H9 (cell line): ENCODE data around the gene SLC38A3. TPM values are rescaled to one million over a fixed set of nuclear protein-coding genes. Genes with fewer than 3 reads are reported as not detected.

Source experiments
- DNase-seq: peaks from one replicate; pipeline ENCODE4 v3.0.0-alpha.2; 2017
- H2AFZ ChIP-seq: one replicate; pipeline ENCODE4 v1.6.1; 2013; ENCODE audit warnings: mild to moderate bottlenecking, low read length, control low read depth, moderate library complexity
- H2AK5ac ChIP-seq: 2 replicates; pipeline ENCODE4 v1.6.1; 2013; ENCODE audit warnings: low read length, control low read depth, mixed read lengths; ENCODE audit not compliant: insufficient read length
- H2BK120ac ChIP-seq: one replicate; pipeline ENCODE4 v1.6.1; 2013; ENCODE audit warnings: low read depth, mild to moderate bottlenecking, low read length, control low read depth, inconsistent platforms; ENCODE audit not compliant: poor library complexity, severe bottlenecking
- H2BK12ac ChIP-seq: 2 replicates; pipeline ENCODE4 v1.6.1; 2013; ENCODE audit warnings: low read length, control low read depth, mixed read lengths, low read depth; ENCODE audit not compliant: insufficient read length
- H2BK15ac ChIP-seq: 2 replicates; pipeline ENCODE4 v1.6.1; 2013; ENCODE audit warnings: low read depth, low read length, control low read depth
- H2BK20ac ChIP-seq: one replicate; pipeline ENCODE4 v1.6.1; 2013; ENCODE audit warnings: low read depth, mild to moderate bottlenecking, low read length, control low read depth, inconsistent platforms; ENCODE audit not compliant: poor library complexity, severe bottlenecking
- H2BK5ac ChIP-seq: 2 replicates; pipeline ENCODE4 v1.6.1; 2013; ENCODE audit warnings: low read length, control low read depth, mixed read lengths; ENCODE audit not compliant: insufficient read length
- H3K14ac ChIP-seq: 2 replicates; pipeline ENCODE4 v1.6.1; 2013; ENCODE audit warnings: low read length, control low read depth; ENCODE audit not compliant: insufficient read depth
- H3K18ac ChIP-seq: 2 replicates; pipeline ENCODE4 v1.6.1; 2013; ENCODE audit warnings: low read depth, mild to moderate bottlenecking, mixed read lengths, low read length, control low read depth; ENCODE audit not compliant: insufficient read length
- H3K23ac ChIP-seq: 2 replicates; pipeline ENCODE4 v1.6.1; 2013; ENCODE audit warnings: low read length, control low read depth, mixed read lengths, low read depth; ENCODE audit not compliant: insufficient read length
- H3K23me2 ChIP-seq: 2 replicates; pipeline ENCODE4 v1.6.1; 2013; ENCODE audit warnings: low read depth, mild to moderate bottlenecking, mixed read lengths, low read length, control low read depth; ENCODE audit not compliant: insufficient read length, poor library complexity, severe bottlenecking
- H3K27ac ChIP-seq: 2 replicates; pipeline ENCODE4 v1.5.1; 2013; ENCODE audit warnings: low read length, control low read depth, mixed read lengths, low read depth; ENCODE audit not compliant: insufficient read length
- H3K27me3 ChIP-seq: 2 replicates; pipeline ENCODE4 v1.6.1; 2013; ENCODE audit warnings: low read length, control low read depth, inconsistent platforms; ENCODE audit not compliant: insufficient read depth
- H3K4ac ChIP-seq: 2 replicates; pipeline ENCODE4 v1.6.1; 2013; ENCODE audit warnings: low read depth, mild to moderate bottlenecking, control low read depth, inconsistent platforms, low read length, moderate library complexity
- H3K4me1 ChIP-seq: 2 replicates; pipeline ENCODE4 v1.6.1; 2013; ENCODE audit warnings: low read length, control low read depth, inconsistent platforms; ENCODE audit not compliant: insufficient read depth
- H3K4me2 ChIP-seq: 2 replicates; pipeline ENCODE4 v1.6.1; 2013; ENCODE audit warnings: low read length, control low read depth, mixed read lengths; ENCODE audit not compliant: insufficient read length, insufficient read depth
- H3K56ac ChIP-seq: 2 replicates; pipeline ENCODE4 v1.6.1; 2013; ENCODE audit warnings: low read depth, mild to moderate bottlenecking, mixed read lengths, low read length, control low read depth; ENCODE audit not compliant: insufficient read length
- H3K79me1 ChIP-seq: 2 replicates; pipeline ENCODE4 v1.6.1; 2013; ENCODE audit warnings: low read depth, mild to moderate bottlenecking, moderate library complexity, low read length, control low read depth, inconsistent platforms; ENCODE audit not compliant: insufficient read depth, poor library complexity, severe bottlenecking
- H3K79me2 ChIP-seq: 2 replicates; pipeline ENCODE4 v1.6.1; 2013; ENCODE audit warnings: low read length, control low read depth, inconsistent platforms; ENCODE audit not compliant: insufficient read depth
- H3K9ac ChIP-seq: 2 replicates; pipeline ENCODE4 v1.6.1; 2013; ENCODE audit warnings: low read length, control low read depth, mixed read lengths; ENCODE audit not compliant: insufficient read length; ENCODE audit errors: extremely low read depth
- H3K9me3 ChIP-seq: one replicate; pipeline ENCODE4 v1.6.1; 2013; ENCODE audit warnings: low read depth, low read length, inconsistent platforms; ENCODE audit not compliant: control insufficient read depth
- H3T11ph ChIP-seq: one replicate; pipeline ENCODE4 v1.6.1; 2013; ENCODE audit warnings: mild to moderate bottlenecking, low read length, control low read depth, inconsistent platforms
- H4K20me1 ChIP-seq: one replicate; pipeline ENCODE4 v1.6.1; 2013; ENCODE audit not compliant: control insufficient read depth, insufficient read length, insufficient read depth
- H4K5ac ChIP-seq: 2 replicates; pipeline ENCODE4 v1.6.1; 2013; ENCODE audit warnings: low read depth, mild to moderate bottlenecking, mixed read lengths, low read length, control low read depth; ENCODE audit not compliant: insufficient read length
- H4K8ac ChIP-seq: replicated peaks from 2 replicates; pipeline ENCODE4 v1.6.1; 2013; ENCODE audit warnings: low read length, control low read depth, mixed read lengths, low read depth; ENCODE audit not compliant: insufficient read length
- H4K91ac ChIP-seq: 2 replicates; pipeline ENCODE4 v1.6.1; 2013; ENCODE audit warnings: low read depth, mild to moderate bottlenecking, moderate library complexity, mixed read lengths, low read length, control low read depth; ENCODE audit not compliant: insufficient read length
- H3K27ac Mint-ChIP-seq, 3 experiments: 2 replicates in 2 of 3; 3 replicates in 1 of 3; pipeline ENCODE4 v1.8.0; 2020 to 2021; ENCODE audit warnings: mixed read lengths in 3 of 3, mild to moderate bottlenecking in 1 of 3, moderate library complexity in 1 of 3
- H3K27me3 Mint-ChIP-seq: 2 replicates; pipeline ENCODE4 v1.8.0; 2021; ENCODE audit warnings: low read depth, mild to moderate bottlenecking, moderate library complexity, mixed read lengths
- H3K36me3 Mint-ChIP-seq, 3 experiments: 2 replicates in 2 of 3; 3 replicates in 1 of 3; pipeline ENCODE4 v1.8.0; 2020 to 2021; ENCODE audit warnings: low read depth in 3 of 3, mixed read lengths in 3 of 3; ENCODE audit not compliant: insufficient read depth in 1 of 3
- H3K4me1 Mint-ChIP-seq, 2 experiments: 2 replicates each; pipeline ENCODE4 v1.8.0; 2020; ENCODE audit warnings: mixed read lengths in 2 of 2
- H3K4me3 Mint-ChIP-seq, 2 experiments: 2 replicates in 1 of 2; 3 replicates in 1 of 2; pipeline ENCODE4 v1.8.0; 2020 to 2021; ENCODE audit warnings: mild to moderate bottlenecking in 2 of 2, mixed read lengths in 2 of 2, moderate library complexity in 1 of 2
- H3K9me3 Mint-ChIP-seq, 2 experiments: 2 replicates in 1 of 2; 3 replicates in 1 of 2; pipeline ENCODE4 v1.8.0; 2020; ENCODE audit warnings: mild to moderate bottlenecking in 2 of 2, mixed read lengths in 2 of 2, moderate library complexity in 1 of 2
- WGBS: extraction: QIAGEN DNeasy Blood & Tissue Kit; methylation state at CpG from one replicate; pipeline ENCODE4 v1.1.7; 2013; ENCODE audit warnings: missing lambda C conversion rate, low lambda C conversion rate, mixed read lengths; ENCODE audit not compliant: insufficient read length; ENCODE audit errors: extremely low coverage; 5-methylcytosine and 5-hydroxymethylcytosine counted together
- total RNA-seq: library from RNA; stranded (reverse); gene quantifications from 2 replicates; pipeline ENCODE4 v1.2.1, GENCODE V29; 2021
- TF ChIP-seq, protein P1 (sequence below): fragments of 200-600 bp; sonication (generic); conservative IDR thresholded peaks from 3 replicates; pipeline ENCODE4 v1.8.0; 2021; ENCODE audit warnings: antibody characterized with exemption, mild to moderate bottlenecking

SLC38A3 gene
- total RNA-seq, 1 experiment from 2014 or later = 1.4 TPM

DNA sequence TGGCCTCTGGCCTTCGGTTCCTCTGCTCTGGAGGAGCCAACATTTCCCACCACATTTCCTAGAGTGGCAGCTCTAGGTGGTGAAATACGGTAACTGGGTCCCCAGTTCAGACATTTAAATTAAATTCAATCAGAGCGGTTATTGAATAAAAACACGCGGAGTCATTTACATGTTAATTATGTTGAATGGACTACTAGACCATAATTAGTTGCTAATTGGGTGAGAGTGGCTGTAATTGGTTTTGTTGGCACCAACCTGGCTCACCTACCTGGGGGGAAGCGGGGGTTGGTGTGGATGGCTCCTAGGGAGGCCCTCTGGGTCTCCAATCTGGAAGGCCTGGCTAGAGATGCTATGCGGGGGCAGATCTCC is 37.2 kb upstream of the SLC38A3 start:
- Histone ChIP-seq H2BK12ac (no peak overlapping the region), H3K4me2 (no peak overlapping the region), H3K9ac (no peak overlapping the region), H3K14ac (no peak overlapping the region), H2BK20ac (no peak overlapping the region), H2BK5ac (no peak overlapping the region), H3K4me1 (peaks cover 7% of the 10 kb centered on the region; the same call in 1 of the 2 replicates), H3K56ac (no peak overlapping the region), H4K20me1 (no peaks in the 10 kb centered on the region), H2AFZ (no peak overlapping the region), H3K79me2 (no peaks in the 10 kb centered on the region), H4K91ac (no peak overlapping the region), H3K27ac (no peak overlapping the region), H3K23ac (no peak overlapping the region), H4K5ac (no peak overlapping the region), H3K4ac (no peak overlapping the region), H2AK5ac (no peak overlapping the region), H2BK15ac (no peak overlapping the region), H2BK120ac (no peak overlapping the region), H3K79me1 (no peaks in the 10 kb centered on the region), H3K27me3 (no peaks in the 10 kb centered on the region), H3K9me3 (no peaks in the 10 kb centered on the region), H3K23me2 (no peaks in the 10 kb centered on the region), H3T11ph (no peak overlapping the region), H4K8ac (no peak overlapping the region), H3K18ac (no peak overlapping the region)
- Mint-ChIP-seq H3K4me1 (peaks cover 34 to 53% of the 10 kb centered on the region in 2 experiments), H3K27me3 (no peaks in the 10 kb centered on the region; the same call in 1 of the 2 replicates), H3K4me3 (peak overlapping the region in 1 of 2 experiments; percentile 48; a peak in 2 of 5 replicates), H3K27ac (peak overlapping the region; percentile 33 to 76 (median 70); a peak in 4 of 7 replicates), H3K36me3 (peaks cover 0 to 14% (median 10%) of the 10 kb centered on the region in 3 experiments), H3K9me3 (no peaks in the 10 kb centered on the region)
- no CpG with 5 or more reads among the region's 7 CpGs for WGBS
- DNase-seq = no peak
- TF ChIP-seq, protein P1, sequence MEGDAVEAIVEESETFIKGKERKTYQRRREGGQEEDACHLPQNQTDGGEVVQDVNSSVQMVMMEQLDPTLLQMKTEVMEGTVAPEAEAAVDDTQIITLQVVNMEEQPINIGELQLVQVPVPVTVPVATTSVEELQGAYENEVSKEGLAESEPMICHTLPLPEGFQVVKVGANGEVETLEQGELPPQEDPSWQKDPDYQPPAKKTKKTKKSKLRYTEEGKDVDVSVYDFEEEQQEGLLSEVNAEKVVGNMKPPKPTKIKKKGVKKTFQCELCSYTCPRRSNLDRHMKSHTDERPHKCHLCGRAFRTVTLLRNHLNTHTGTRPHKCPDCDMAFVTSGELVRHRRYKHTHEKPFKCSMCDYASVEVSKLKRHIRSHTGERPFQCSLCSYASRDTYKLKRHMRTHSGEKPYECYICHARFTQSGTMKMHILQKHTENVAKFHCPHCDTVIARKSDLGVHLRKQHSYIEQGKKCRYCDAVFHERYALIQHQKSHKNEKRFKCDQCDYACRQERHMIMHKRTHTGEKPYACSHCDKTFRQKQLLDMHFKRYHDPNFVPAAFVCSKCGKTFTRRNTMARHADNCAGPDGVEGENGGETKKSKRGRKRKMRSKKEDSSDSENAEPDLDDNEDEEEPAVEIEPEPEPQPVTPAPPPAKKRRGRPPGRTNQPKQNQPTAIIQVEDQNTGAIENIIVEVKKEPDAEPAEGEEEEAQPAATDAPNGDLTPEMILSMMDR = no peak
